ENCODE data around the gene NPEPL1.

The NPEPL1 gene

DNA sequence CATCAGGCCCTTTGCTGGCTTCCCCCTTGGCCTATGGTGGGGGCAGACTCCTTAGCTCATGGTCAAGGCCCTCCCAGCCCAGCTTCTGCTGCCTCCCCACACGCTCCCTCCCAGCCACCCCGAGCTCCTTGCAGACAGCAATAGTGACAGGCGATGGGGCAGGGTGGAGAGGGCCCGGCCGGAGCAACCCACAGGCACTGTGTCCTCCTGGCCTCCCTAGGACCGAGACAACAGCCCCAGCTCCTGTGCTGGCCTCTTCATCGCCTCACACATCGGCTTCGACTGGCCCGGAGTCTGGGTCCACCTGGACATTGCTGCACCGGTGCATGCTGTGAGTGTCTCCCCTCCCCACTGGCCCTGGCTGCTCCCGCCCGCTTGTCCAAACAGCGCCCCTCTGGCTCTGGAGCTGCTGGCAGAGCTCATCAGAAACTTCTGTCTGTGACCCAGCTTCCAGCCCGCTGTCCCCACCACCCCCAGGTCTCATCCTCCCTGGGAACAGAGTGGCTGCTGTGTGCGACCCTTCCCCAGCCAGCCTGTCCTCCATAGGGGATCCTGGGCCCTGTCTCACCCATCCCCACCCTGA is 21.8 kb downstream of the NPEPL1 start:
- no peak for DNase-seq

DNA sequence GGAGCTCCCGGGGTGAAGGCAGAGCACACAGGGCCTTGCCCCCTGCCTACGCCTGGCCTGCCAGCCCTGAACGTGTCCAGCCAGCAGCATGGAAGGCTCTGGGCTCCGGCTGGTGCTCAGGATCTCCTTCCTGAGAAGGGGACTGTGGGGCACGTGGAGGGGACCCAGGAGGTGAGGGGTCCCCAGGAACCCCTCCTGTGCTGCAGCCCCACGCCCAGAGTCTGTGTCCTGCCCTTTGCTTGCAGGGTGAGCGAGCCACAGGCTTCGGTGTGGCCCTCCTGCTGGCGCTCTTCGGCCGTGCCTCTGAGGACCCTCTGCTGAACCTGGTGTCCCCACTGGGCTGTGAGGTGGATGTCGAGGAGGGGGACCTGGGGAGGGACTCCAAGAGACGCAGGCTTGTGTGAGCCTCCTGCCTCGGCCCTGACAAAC is 22.3 kb downstream of the NPEPL1 start:
- no peak for DNase-seq
- TF ChIP-seq POLR2A (IDR thresholded peaks at IDR 0.05; ENCODE audit: low read length): no peak
- TF ChIP-seq GATA1 (IDR thresholded peaks at IDR 0.05; ENCODE audit: low read depth, low read length): no peak

More for the DNA sequence above, 21.8 kb downstream of the NPEPL1 start:
- TF ChIP-seq GATA1 (IDR thresholded peaks at IDR 0.05; ENCODE audit: low read depth, low read length): no peak
- no peak for TF ChIP-seq POLR2A (IDR thresholded peaks at IDR 0.05; ENCODE audit: low read length)

DNA sequence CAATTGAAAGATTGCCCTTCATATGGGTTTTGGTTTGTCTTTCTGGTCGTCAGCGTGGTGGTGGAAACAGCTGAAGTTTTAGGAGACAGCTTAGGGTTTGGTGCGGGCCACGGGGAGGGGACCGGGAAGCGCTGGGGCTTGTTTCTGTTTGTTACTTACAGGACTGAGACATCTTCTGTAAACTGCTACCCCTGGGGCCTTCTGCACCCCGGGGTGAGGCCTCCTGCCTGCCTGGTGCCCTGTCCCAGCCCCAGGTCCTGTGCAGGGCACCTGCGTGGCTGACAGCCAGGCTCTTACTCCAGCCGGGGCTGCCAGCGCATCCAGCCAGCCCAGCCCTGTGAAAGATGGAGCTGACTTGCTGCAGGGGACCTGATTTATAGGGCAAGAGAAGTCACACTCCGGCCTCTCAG is 22.8 kb downstream of the NPEPL1 start:
- DNase-seq: no peak
- TF ChIP-seq POLR2A (IDR thresholded peaks at IDR 0.05; ENCODE audit: low read length) (no peak), GATA1 (IDR thresholded peaks at IDR 0.05; ENCODE audit: low read depth, low read length) (no peak)

DNA sequence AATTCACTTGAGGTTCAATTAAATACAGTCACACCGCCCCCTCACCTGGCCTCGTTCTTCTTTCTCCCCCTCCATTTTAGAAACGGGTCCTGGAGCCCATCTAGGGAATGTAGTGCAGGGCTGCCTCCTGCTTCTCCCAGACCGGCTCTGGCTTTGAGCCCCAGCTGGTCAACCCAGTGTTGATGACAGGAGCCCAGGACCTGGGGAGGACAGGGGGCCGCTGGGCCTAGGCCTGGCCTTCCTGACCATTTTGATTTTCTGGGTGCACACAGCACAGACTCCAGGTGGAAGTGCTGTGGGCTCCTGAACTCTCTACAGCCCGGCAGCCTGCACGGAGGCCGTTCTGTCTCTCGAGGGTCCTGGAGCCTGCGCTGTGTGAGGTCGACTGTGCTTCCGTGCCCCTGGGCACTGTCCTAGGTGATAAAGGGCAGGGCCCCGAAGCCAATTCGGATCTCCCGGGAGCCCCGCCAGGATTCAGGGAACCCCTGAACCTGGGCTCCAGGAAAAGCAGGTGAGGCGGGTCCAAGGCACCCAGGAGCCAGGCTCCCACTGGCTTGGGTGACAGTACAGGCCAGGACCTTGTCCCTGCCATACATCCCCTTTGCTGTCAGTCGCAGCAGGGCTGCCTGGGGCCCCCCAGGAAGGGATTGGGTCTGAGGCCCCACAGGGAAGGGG is 23.3 kb downstream of the NPEPL1 start:
- no peak for DNase-seq
- TF ChIP-seq POLR2A (IDR thresholded peaks at IDR 0.05; ENCODE audit: low read length) (no peak), GATA1 (IDR thresholded peaks at IDR 0.05; ENCODE audit: low read depth, low read length) (no peak)

DNA sequence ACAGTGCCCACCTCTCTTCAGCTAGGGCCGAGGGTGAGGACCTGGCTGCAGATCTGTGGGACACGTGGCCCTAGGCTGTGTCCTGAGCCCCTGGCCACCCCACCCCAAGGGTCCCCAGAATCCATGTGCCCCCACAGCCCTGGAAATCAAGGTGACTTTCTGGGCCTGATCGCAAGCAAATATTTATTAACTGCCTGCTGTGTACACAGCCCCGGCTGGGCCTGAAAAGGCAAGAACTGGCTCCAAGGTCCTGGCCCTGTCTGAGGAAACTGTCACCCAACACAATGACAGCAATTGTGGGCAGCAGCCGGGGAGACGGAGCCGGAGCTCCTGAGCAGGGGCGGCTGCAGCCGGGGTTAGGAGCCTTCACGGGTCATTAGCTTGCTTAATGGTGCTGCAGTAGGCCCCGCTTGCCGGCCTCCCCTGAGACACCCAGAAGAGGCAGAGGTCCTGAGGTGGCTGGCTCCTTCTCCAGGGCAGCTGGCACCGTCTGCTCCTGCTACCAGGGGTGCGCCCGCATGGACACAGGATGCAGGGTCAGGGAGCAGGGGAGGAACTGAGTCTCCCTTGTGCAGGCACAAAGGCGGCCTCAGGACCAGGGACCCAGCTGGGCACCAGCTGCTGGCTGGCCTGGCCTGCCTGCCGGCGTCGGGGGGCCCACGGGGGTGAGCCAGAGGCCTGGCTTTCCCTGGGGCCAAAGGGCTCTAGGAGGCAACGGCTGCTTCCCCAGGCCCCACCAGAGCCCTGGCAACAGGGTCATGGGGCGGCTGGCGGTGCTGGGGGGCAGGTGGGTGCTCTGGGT is 24.1 kb downstream of the NPEPL1 start:
- no peak for DNase-seq
- TF ChIP-seq GATA1 (IDR thresholded peaks at IDR 0.05; ENCODE audit: low read depth, low read length) (no peak), POLR2A (IDR thresholded peaks at IDR 0.05; ENCODE audit: low read length) (no peak)

DNA sequence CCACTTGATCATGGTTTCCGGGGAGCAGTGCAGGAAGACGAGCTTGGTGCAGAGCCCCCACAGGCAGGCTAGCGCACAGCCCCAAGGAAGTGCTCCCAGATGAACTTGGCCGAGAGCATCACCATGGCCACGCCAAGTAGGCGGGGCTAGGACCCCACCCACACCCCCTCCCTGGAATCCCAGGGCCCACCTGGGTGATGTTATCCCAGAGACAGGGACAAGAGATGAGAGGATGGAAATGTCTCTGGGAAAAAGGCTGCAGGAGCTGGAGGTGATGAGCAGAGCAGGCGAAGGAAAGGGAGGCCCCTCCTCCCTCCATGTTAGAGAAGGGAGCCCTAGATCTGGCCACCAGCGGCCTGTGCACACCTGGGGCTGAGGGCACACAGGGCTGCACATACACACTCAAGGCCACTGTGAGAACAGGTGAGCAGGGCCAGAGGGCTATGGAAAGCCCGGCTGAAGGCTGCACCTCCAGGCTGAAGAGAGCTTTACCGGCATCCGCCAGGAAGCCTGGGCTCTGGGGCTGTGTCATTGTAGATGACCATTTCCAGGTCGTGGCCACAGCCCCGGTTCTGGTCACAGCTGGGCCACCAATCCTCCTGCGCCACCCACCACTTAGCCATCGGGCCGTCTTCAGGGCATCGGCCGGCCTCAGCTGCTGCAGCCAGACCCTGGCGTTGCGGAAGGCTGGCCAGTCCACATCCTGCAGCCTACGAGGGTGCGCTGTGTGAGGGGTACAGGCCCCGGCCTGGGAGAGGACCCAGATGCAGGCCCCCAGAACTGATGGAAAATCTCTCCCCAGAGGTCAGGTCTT is 24.9 kb downstream of the NPEPL1 start:
- TF ChIP-seq POLR2A (IDR thresholded peaks at IDR 0.05; ENCODE audit: low read length) (no peak), GATA1 (IDR thresholded peaks at IDR 0.05; ENCODE audit: low read depth, low read length) (no peak)
- no peak for DNase-seq

DNA sequence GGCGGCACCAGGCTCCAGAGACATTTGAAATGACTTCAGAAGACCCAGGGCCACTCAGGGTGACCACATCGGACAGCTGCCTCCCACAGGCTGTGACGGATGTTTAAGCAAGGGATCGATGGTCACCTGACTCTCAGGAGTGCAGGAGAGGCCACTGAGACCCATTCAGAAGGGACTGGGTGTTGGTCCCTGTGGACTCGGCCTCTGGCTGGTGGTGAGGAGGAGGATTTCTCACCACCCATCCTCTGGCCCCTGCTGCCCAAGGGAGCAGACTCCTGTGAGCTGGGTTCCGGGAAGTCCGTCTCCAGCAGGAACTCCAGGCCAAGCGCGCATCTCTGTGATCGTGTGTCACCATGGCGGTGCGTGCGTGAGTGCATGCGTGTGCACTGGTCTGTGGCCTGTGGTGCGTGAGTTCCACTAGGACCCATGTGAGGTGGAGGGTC is 25.5 kb downstream of the NPEPL1 start:
- TF ChIP-seq POLR2A (IDR thresholded peaks at IDR 0.05; ENCODE audit: low read length) (no peak), GATA1 (IDR thresholded peaks at IDR 0.05; ENCODE audit: low read depth, low read length) (no peak)
- DNase-seq: no peak

DNA sequence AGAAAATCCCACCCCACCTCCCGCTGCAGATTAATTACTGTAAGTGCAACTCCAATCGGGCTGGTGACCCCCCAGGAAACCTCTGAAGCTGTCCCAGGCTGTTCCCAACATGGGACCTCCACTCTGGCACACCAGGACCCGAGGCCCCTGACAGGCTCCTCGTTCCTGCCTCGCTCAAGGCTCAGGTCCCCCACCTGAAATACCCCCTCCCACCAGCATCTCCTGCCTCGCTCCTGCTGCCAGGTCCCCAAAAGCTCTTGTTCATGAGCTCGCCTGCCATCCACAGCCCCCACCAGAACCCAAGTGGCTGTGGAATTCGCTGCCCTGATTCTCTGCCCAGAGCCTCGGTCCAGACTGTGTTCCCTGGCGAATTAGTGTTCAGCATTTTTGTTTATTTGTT is 26.1 kb downstream of the NPEPL1 start:
- TF ChIP-seq POLR2A (IDR thresholded peaks at IDR 0.05; ENCODE audit: low read length) (no peak), GATA1 (IDR thresholded peaks at IDR 0.05; ENCODE audit: low read depth, low read length) (no peak)
- no peak for DNase-seq

DNA sequence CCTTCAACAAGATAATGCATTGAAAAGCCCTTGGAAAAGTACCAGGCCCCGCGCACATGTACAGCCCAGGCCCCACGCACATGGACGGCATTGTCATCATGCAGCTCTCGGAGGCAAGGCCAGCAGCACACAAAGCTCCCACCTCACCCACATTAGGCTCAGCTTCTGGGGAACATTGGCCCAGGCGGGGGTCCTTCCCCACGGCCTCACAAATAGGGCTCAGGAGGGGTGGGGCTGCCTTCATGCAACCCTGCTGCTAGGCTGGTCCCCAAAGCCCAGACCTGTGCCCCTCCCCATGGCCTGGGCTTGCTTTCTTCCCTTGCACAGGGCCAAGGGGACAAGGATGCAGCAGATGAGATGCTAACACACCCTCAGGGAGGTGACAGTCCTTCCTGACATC is 26.7 kb downstream of the NPEPL1 start:
- TF ChIP-seq GATA1 (IDR thresholded peaks at IDR 0.05; ENCODE audit: low read depth, low read length): no peak
- TF ChIP-seq POLR2A (IDR thresholded peaks at IDR 0.05; ENCODE audit: low read length): no peak
- no peak for DNase-seq

DNA sequence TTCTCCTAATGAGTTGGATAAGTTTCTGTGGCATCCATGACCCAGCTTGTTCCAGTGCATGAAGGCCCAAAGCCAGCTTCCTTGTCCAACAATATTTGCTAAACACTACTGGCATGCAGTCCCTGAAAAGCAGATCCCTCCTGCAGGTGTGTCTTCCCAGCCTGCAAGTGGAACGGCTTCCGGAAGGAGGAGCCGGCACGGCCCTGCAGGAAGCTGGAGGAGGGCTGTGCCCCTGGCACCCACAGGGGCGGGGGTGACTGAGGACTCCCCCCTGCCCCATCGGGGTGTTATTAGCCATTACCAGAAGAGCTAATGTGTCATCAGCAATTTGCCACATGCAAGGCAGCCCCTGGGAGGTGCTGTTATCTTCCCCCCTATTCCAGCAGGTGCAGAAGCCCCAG is 27.4 kb downstream of the NPEPL1 start:
- DNase-seq: no peak
- TF ChIP-seq POLR2A (IDR thresholded peaks at IDR 0.05; ENCODE audit: low read length) (no peak), GATA1 (IDR thresholded peaks at IDR 0.05; ENCODE audit: low read depth, low read length) (no peak)

DNA sequence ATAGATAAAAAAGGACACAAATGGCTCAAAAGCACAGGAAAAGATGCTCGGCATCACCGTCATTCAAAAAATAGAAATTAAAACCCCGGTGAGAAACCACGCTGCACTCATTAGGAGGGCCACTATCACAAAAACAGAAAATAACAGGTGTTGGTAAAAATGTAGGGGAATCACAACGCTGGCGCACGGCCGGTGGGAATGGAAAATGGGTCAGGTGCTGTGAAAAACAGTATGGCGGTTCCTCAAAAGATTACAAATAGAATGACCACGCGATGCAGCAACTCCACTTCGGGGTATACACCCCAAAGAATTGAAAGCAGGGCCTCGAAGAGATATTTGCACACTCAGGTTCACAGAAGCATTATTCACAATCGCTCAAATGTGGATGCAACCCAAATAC is 28.3 kb downstream of the NPEPL1 start:
- no peak for DNase-seq
- TF ChIP-seq POLR2A (IDR thresholded peaks at IDR 0.05; ENCODE audit: low read length): no peak
- no peak for TF ChIP-seq GATA1 (IDR thresholded peaks at IDR 0.05; ENCODE audit: low read depth, low read length)

DNA sequence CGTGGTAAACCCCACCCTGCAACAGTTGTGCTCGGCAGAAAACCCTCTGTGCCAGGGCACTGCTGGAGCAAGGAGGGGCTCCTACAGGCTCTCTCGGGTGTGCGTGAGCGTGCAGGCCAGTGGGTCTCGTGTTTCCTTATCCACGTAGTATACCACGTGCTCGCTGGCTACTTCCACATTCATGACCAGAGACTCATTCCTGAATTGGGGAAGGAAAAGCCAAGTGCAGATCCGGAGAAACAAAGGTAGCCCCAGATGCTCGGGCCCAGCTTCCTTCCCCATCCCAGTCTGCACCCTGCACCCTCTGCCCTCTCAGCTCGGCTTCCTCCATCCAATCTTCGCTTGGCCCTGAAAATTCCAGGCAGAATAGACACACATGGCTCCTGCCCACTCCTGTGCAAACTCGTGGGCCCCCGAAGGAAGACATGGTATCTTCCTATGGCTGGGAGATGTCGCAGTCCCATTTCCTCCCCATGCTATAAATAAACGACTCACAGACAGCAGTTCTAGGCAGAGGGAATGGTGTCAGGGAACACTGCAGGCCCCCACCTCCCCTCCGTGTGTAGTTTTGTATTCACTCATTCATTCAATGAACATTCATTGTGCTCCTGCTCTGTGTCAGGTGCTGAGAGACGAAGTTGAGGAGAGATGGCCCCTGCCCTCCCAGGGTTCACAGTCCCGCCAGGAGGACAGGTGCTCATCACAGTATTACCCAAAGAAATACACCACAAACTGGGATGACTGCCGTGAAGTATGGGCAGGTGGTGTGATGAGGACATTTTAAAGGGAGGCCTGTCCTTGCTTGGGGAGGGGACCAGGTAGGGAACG is 29.6 kb downstream of the NPEPL1 start:
- TF ChIP-seq GATA1 (IDR thresholded peaks at IDR 0.05; ENCODE audit: low read depth, low read length): no peak
- TF ChIP-seq POLR2A (IDR thresholded peaks at IDR 0.05; ENCODE audit: low read length): no peak
- DNase-seq: no peak
